ENCODE results near the gene TBCE. TPM values are rescaled to one million over a fixed set of nuclear protein-coding genes. Genes with fewer than 3 reads are reported as not detected.

Gene TBCE
- total RNA-seq, 2 experiments from 2014 or later = 22.7 to 26.3 TPM

GRCh38 chr1:235329139-235329902 is 37.9 kb upstream of the TBCE start:
- ChIA-PET POLR2A (interaction anchor here (1.0 to 1.6 kb wide), 4 partner anchors 38 to 169 kb away, joined by 3 to 5 read pairs (median 4); partner anchors contain the start of gene TBCE), CTCF (interaction anchor here (0.9 to 3.7 kb wide), 5 partner anchors 11 to 225 kb away, joined by 3 to 31 read pairs (median 7); no protein-coding TSS in a partner anchor)
- H3K27me3 Mint-ChIP-seq = no peaks in the 10 kb centered on the region

GRCh38 chr1:235330918-235331285 is 36.3 kb upstream of the TBCE start:
- Mint-ChIP-seq H3K36me3 (peaks cover 15% of the 10 kb centered on the region), H3K4me3 (no peak overlapping the region), H3K27me3 (no peaks in the 10 kb centered on the region), H3K4me1 (ENCODE audit: low read depth) (peaks cover 33% of the 10 kb centered on the region), H3K9me3 (no peaks in the 10 kb centered on the region), H3K27ac (no peak overlapping the region)
- intact Hi-C loops (cut with micrococcal nuclease) = no loop called here
- ChIA-PET POLR2A (interaction anchor here (1.0 kb wide), 1 partner anchor 35 kb away, joined by 3 read pairs; no protein-coding TSS in a partner anchor), CTCF (interaction anchor here (1.4 to 3.7 kb wide), 3 partner anchors 9 to 85 kb away, joined by 3 to 31 read pairs (median 4); no protein-coding TSS in a partner anchor)
- no peak for DNase-seq

More at GRCh38 chr1:235329139-235329902, 37.9 kb upstream of the TBCE start:
- Mint-ChIP-seq H3K9me3 (no peaks in the 10 kb centered on the region), H3K27ac (no peak overlapping the region), H3K36me3 (peaks cover 19% of the 10 kb centered on the region), H3K4me3 (no peak overlapping the region), H3K4me1 (ENCODE audit: low read depth) (peaks cover 40% of the 10 kb centered on the region)
- DNase-seq = peak; percentile 70
- intact Hi-C loops (cut with micrococcal nuclease) = loop anchor here (1.0 to 5.0 kb wide), 8 partner anchors 17 to 957 kb away; partner anchors contain the start of genes COA6 and LYST

DNA sequence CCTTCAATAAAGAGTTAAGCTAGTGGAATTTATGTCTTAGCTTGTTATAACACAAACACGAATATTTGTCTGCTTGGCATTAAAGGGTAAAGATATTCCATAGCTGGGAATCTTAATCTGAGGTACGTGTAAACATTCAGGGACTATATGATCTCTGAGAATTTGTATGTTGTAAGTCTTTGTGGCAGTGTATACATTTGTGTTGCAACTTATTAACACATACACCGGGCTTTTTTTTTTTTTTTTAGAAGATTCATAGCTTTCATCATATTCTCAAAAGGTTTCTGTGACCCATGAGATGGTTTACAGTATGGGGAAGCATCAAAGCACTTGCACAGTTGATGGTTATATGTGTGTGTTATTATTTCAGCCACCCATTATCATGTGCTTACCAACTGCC is 35.8 kb upstream of the TBCE start:
- Mint-ChIP-seq H3K4me1 (ENCODE audit: low read depth) (peaks cover 34% of the 10 kb centered on the region), H3K36me3 (peaks cover 12% of the 10 kb centered on the region), H3K9me3 (no peaks in the 10 kb centered on the region), H3K4me3 (no peak overlapping the region), H3K27me3 (no peaks in the 10 kb centered on the region), H3K27ac (no peak overlapping the region)
- intact Hi-C loops (cut with micrococcal nuclease) = no loop called here
- ChIA-PET POLR2A (interaction anchor here (0.6 to 1.0 kb wide), 2 partner anchors 34 to 36 kb away, joined by 3 read pairs; partner anchors contain the start of gene TBCE), CTCF (interaction anchor here (0.6 to 3.7 kb wide), 5 partner anchors 9 to 109 kb away, joined by 3 to 31 read pairs (median 4); no protein-coding TSS in a partner anchor)
- DNase-seq = no peak

GRCh38 chr1:235336903-235337302 is 30.3 kb upstream of the TBCE start:
- Mint-ChIP-seq H3K27ac (peak overlapping the region; percentile 56), H3K27me3 (no peaks in the 10 kb centered on the region), H3K4me1 (ENCODE audit: low read depth) (peaks cover 25% of the 10 kb centered on the region), H3K36me3 (peaks cover 10% of the 10 kb centered on the region), H3K4me3 (peak overlapping the region; percentile 50), H3K9me3 (no peaks in the 10 kb centered on the region)
- ChIA-PET POLR2A (no interaction called here), CTCF (interaction anchor here (1.4 kb wide), 2 partner anchors 80 to 84 kb away, joined by 4 to 5 read pairs; no protein-coding TSS in a partner anchor)
- intact Hi-C loops (cut with micrococcal nuclease) = no loop called here
- DNase-seq = no peak

DNA sequence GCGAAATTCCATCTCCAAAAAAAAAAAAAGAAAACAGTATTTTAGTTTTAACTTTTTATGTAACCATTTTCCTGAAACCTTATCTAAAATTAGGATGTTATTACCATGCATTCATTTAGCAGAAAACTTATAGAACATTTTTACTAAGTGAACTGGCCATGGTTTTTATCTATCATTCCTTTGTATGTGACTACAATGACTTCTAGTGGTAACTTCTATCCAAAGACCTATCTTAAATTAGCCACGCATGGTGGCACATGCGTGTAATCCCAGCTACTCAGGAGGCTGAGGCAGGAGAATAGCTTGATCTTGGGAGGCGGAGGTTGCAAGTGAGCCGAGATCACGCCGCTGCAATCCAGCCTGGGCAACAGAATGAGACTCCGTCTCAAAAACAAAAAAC is 27.5 kb upstream of the TBCE start:
- H3K9me3 Mint-ChIP-seq = no peaks in the 10 kb centered on the region
- no peak for DNase-seq
- POLR2A ChIA-PET = no interaction called here
- H3K27ac Mint-ChIP-seq = peak overlapping the region; percentile 46
- H3K36me3 Mint-ChIP-seq = peaks cover 22% of the 10 kb centered on the region
- intact Hi-C loops (cut with micrococcal nuclease) = no loop called here
- no peak overlapping the region for H3K4me3 Mint-ChIP-seq
- peaks cover 19% of the 10 kb centered on the region for H3K4me1 Mint-ChIP-seq (ENCODE audit: low read depth)
- CTCF ChIA-PET = interaction anchor here (0.6 to 1.4 kb wide), 7 partner anchors 9 to 143 kb away, joined by 3 to 5 read pairs (median 3); no protein-coding TSS in a partner anchor
- no peaks in the 10 kb centered on the region for H3K27me3 Mint-ChIP-seq

- Mint-ChIP-seq H3K4me3 (no peak overlapping the region), H3K27ac (no peak overlapping the region), H3K36me3 (peaks cover 27% of the 10 kb centered on the region), H3K27me3 (no peaks in the 10 kb centered on the region), H3K9me3 (no peaks in the 10 kb centered on the region), H3K4me1 (ENCODE audit: low read depth) (peaks cover 18% of the 10 kb centered on the region)
- intact Hi-C loops (cut with micrococcal nuclease) = no loop called here
- no peak for DNase-seq
- ChIA-PET CTCF (interaction anchor here (1.3 kb wide), 1 partner anchor 75 kb away, joined by 3 read pairs; no protein-coding TSS in a partner anchor), POLR2A (no interaction called here)
These were observed 25.9 kb upstream of the TBCE start for GRCh38 chr1:235341334-235341733.

DNA sequence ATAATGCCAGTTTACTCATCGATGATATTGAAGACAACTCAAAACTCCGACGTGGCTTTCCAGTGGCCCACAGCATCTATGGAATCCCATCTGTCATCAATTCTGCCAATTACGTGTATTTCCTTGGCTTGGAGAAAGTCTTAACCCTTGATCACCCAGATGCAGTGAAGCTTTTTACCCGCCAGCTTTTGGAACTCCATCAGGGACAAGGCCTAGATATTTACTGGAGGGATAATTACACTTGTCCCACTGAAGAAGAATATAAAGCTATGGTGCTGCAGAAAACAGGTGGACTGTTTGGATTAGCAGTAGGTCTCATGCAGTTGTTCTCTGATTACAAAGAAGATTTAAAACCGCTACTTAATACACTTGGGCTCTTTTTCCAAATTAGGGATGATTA is 25.2 kb upstream of the TBCE start:
- Mint-ChIP-seq H3K4me1 (ENCODE audit: low read depth) (peaks cover 13% of the 10 kb centered on the region), H3K4me3 (no peak overlapping the region), H3K27me3 (no peaks in the 10 kb centered on the region), H3K9me3 (no peaks in the 10 kb centered on the region), H3K27ac (no peak overlapping the region), H3K36me3 (peaks cover 23% of the 10 kb centered on the region)
- ChIA-PET POLR2A (no interaction called here), CTCF (interaction anchor here (1.1 kb wide), 1 partner anchor 73 kb away, joined by 4 read pairs; no protein-coding TSS in a partner anchor)
- DNase-seq = no peak
- intact Hi-C loops (cut with micrococcal nuclease) = no loop called here

- peaks cover 22% of the 10 kb centered on the region for H3K36me3 Mint-ChIP-seq
- no peak overlapping the region for H3K27ac Mint-ChIP-seq
These were observed 24.8 kb upstream of the TBCE start for GRCh38 chr1:235342471-235342870.

GRCh38 chr1:235343726-235344125 is 23.5 kb upstream of the TBCE start:
- no peak for DNase-seq
- H3K9me3 Mint-ChIP-seq = no peaks in the 10 kb centered on the region
- ChIA-PET CTCF (no interaction called here), POLR2A (interaction anchor here (0.6 kb wide), 1 partner anchor 135 kb away, joined by 3 read pairs; no protein-coding TSS in a partner anchor)
- peaks cover 22% of the 10 kb centered on the region for H3K36me3 Mint-ChIP-seq
- no peaks in the 10 kb centered on the region for H3K27me3 Mint-ChIP-seq
- peaks cover 10% of the 10 kb centered on the region for H3K4me1 Mint-ChIP-seq (ENCODE audit: low read depth)
- intact Hi-C loops (cut with micrococcal nuclease) = no loop called here
- H3K4me3 Mint-ChIP-seq = no peak overlapping the region
- no peak overlapping the region for H3K27ac Mint-ChIP-seq

More at GRCh38 chr1:235342471-235342870, 24.8 kb upstream of the TBCE start:
- intact Hi-C loops (cut with micrococcal nuclease) = no loop called here
- ChIA-PET POLR2A (no interaction called here), CTCF (interaction anchor here (1.1 kb wide), 1 partner anchor 72 kb away, joined by 4 read pairs; no protein-coding TSS in a partner anchor)
- Mint-ChIP-seq H3K4me3 (no peak overlapping the region), H3K4me1 (ENCODE audit: low read depth) (peaks cover 13% of the 10 kb centered on the region), H3K27me3 (no peaks in the 10 kb centered on the region), H3K9me3 (no peaks in the 10 kb centered on the region)
- no peak for DNase-seq

GRCh38 chr1:235351441-235351840 is 15.8 kb upstream of the TBCE start:
- Mint-ChIP-seq H3K4me1 (ENCODE audit: low read depth) (no peaks in the 10 kb centered on the region), H3K27me3 (no peaks in the 10 kb centered on the region), H3K36me3 (no peaks in the 10 kb centered on the region), H3K27ac (no peak overlapping the region), H3K9me3 (no peaks in the 10 kb centered on the region), H3K4me3 (no peak overlapping the region)
- ChIA-PET POLR2A (no interaction called here), CTCF (interaction anchor here (0.6 kb wide), 2 partner anchors 57 to 76 kb away, joined by 3 to 6 read pairs; no protein-coding TSS in a partner anchor)
- DNase-seq = no peak
- intact Hi-C loops (cut with micrococcal nuclease) = no loop called here

DNA sequence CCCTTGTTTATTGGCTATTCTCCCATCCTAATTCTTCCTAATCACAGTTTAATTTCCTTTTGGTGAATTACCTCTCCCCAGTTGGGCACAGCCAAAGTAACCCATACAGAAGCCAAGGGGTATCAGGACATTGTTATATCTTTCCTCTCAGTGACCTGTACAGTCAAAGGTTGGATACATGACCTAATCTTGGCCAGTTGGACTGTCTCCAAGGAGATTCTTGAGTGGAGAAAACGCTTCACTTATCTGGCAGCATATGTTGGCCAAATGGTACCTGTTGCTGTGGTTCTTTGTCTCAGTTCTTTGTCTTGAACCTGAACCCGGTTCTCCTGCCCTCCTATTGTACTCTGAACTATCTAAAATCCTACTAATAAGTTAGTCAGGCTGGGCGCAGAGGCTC is 15.3 kb upstream of the TBCE start:
- Mint-ChIP-seq H3K4me3 (no peak overlapping the region), H3K27ac (no peak overlapping the region), H3K36me3 (no peaks in the 10 kb centered on the region), H3K9me3 (no peaks in the 10 kb centered on the region), H3K4me1 (ENCODE audit: low read depth) (no peaks in the 10 kb centered on the region), H3K27me3 (no peaks in the 10 kb centered on the region)
- no peak for DNase-seq
- CTCF ChIA-PET = no interaction called here
- POLR2A ChIA-PET = no interaction called here
- intact Hi-C loops (cut with micrococcal nuclease) = no loop called here

All from activated CD4-positive, alpha-beta memory T cell treated with anti-CD3 and anti-CD28 coated beads for 36 hours (primary cell).